GM12875 (cell line): ENCODE measurements around the gene PRSS3.
A peak's percentile ranks its signal among the peaks of the same experiment; 100 is the strongest.
"Not testable (repeated sequence)": the region's sequence is repeated elsewhere in the genome, so short reads cannot be mapped to it uniquely, and the experiment has no call there.

Experiments
- H3K4me3 ChIP-seq: one replicate; pipeline ENCODE4 v1.5.1; 2011; ENCODE audit warnings: low read depth, low read length, control low read depth
- TF ChIP-seq, protein P1 (sequence below): IDR thresholded peaks from 2 replicates; pipeline ENCODE4 v1.5.1; 2011; ENCODE audit warnings: low read depth, mild to moderate bottlenecking, control low read depth, inconsistent platforms, low read length, moderate library complexity, borderline replicate concordance; ENCODE audit not compliant: insufficient read depth

Gene PRSS3

DNA sequence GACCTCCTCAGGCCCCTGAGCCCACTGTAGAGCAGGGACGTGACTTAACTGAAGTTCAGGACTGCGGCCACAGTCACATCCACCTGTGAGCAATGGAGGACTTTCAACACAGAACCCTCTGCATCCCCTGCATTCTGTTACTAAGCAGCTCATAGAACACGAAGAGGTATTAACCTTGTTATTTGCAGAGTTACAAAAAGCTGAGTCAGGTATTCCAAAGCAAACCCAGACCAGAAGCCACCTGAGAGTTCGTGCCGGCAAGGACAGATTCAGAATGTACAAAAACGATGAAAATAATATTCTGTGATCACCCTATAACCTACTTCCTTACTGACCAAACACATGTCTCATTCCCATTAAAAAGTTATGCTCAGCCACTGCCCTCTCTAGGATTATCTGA, 33.0 kb upstream of the PRSS3 start:
- TF ChIP-seq, protein P1, sequence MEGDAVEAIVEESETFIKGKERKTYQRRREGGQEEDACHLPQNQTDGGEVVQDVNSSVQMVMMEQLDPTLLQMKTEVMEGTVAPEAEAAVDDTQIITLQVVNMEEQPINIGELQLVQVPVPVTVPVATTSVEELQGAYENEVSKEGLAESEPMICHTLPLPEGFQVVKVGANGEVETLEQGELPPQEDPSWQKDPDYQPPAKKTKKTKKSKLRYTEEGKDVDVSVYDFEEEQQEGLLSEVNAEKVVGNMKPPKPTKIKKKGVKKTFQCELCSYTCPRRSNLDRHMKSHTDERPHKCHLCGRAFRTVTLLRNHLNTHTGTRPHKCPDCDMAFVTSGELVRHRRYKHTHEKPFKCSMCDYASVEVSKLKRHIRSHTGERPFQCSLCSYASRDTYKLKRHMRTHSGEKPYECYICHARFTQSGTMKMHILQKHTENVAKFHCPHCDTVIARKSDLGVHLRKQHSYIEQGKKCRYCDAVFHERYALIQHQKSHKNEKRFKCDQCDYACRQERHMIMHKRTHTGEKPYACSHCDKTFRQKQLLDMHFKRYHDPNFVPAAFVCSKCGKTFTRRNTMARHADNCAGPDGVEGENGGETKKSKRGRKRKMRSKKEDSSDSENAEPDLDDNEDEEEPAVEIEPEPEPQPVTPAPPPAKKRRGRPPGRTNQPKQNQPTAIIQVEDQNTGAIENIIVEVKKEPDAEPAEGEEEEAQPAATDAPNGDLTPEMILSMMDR: no peak
- H3K4me3 ChIP-seq: no peak overlapping the region

DNA sequence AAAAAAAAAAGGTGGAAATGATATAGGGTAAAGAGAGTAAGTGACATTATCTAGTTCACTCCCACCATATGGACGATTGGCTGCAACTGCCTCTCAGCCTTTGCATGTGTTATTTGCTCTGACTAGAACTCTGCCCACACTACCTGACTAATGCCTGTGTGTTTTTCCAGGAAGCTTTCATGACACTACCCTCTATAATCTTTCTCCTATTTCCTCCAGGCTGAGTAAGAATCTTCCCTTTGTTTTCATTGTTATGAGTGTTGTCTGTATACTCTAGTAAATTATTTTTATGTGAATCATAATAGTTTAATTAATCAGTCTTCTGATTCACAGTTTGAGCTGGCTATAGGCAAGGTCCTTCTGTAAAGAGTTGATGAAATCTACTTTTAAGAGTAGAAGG, 31.7 kb upstream of the PRSS3 start:
- H3K4me3 ChIP-seq: not testable (repeated sequence)

DNA sequence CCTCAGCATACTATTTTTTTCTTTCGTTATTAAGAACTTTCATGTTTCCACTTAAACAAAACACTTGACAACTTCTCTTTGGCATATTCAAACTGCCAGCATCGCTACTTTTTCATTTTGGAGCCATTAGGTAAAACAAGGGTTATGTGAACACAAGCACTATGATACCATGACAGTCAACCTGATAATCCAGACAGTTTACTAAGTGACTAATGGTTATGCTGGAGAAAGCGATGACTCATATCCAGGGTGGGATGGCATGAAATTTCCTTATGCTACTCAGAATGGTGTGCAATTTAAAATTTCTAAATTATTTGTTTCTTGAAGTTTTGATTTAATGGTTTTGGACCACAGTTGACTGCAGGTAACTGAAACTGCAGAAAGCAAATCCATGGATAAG, 29.9 kb upstream of the PRSS3 start:
- TF ChIP-seq, protein P1: no peak
- no peak overlapping the region for H3K4me3 ChIP-seq

DNA sequence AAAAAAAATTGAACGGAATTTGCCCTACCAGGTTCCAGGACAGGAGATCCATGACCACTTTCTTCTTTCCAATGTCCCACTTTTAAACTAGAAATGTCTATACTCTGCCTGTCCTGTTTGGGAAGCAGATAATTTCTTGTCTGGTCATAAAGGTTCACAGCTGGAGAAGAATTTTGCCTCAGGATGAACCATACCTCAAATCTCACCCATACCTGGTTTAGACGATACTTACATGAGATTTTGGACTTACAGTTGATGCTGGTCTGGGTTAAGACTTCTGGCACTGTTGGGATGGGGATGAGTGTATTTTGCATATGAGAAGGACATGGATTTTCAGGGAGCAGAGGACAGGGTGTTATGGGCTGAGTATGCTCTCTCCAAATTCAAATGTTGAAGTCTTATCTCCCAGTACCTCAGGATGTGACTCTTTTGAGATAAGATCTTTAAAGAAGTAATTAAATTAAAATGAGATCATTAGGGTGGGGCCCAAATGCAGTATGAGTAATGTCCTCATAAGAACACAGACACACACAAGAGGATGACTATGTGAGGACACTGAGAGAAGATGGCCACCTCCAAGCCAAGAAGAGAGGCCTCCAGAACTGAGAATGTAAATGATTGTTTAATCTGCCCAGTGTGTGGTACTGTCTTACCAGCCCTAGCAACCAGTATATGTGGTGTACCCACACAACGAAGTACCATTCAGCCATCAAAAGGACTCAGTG, 25.0 kb upstream of the PRSS3 start:
- H3K4me3 ChIP-seq: not testable (repeated sequence)

DNA sequence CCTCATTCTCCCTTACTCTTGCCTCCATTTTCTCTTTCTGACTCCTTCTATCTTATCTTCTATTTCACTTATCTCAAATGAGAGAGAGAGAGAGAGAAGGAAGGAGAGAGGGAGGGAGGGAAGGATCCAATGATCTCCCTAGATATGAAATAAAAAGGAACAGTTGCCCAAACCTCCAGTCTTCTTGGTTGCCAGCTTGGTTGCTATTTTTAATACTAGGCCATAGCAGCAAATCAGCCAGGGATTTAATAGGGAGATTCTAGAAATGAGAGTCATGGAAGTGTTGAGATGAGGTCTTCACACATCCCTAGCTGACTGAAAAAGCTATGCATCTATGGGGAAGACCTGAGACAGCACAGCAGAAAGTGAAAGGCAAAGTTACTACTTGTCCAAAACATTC, 22.2 kb upstream of the PRSS3 start:
- not testable (repeated sequence) for H3K4me3 ChIP-seq

DNA sequence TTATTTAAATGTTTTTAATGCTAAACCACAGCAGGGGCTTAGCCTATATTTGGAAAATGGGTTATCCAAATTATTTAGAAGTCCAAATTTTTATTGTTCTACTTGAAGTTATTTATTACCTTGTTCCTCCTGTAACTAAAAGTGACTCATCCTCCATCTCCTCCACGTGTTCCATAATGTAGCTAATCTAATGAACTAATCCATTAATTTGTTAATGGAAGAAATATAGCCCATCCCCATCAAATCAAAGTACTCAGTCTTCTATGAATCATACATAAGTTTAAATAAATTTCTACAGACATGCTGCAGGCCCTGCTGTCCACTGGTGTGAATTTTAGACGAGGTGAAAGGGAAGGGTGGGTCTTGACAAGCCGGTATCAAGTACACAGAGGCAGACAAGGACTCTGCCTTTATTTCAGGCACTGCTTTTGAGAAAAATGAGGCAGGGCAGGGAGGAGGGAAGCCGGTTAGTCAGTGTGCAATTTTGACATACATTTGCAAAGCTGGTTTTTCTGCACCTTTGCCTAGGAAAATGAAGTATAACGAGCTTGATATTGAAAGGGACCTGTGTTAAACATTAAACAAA, 21.2 kb upstream of the PRSS3 start:
- not testable (repeated sequence) for H3K4me3 ChIP-seq

DNA sequence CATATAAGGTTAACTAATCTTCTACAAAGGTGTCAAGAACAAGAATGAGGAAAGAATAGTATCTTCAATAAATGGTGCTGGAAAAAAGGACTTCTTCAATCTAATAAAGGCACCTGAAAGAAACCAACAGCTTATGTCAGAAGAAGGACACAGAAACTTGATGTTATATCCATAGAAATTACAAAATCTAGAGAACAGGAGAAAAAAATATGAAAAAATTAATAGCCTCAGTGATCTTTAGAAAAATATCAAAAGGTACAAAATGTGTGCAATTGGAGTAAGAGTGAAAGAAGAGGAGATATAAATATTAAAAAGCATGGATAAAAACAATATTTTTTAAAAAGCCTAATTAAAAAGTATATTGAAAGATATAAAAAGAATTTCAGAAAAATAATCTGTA, 18.8 kb upstream of the PRSS3 start:
- TF ChIP-seq, protein P1: no peak
- no peak overlapping the region for H3K4me3 ChIP-seq

DNA sequence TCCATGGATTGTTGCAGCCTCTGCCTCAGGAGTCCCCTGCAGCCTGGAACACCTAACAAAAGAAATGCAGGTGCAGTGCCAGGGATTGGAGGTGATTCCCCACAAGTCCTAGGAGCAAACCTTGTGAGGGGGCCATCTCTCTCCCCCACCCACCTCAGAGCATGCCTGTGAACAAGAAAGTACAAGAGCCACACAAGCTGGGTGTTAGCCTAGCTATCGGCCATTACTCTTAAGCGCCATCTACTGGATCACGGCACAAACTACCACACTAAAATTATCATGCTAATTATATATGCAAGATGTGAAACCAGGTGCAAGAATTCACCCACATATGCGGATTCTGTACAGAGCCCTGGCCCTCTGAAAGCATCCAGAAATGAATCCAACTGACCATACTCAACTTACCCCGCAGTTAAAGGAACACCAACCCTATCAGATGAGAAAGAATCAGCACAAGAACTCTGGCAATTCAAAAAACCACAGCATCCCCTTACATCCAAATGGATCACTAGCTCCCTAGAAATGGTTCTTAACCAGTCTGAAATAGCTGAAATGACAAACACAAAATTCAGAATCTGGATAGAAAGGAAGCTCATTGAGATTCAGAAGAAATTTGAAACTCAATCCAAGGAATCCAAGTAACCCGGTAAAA, 16.5 kb upstream of the PRSS3 start:
- TF ChIP-seq, protein P1: peak; percentile 80
- H3K4me3 ChIP-seq: no peak overlapping the region

DNA sequence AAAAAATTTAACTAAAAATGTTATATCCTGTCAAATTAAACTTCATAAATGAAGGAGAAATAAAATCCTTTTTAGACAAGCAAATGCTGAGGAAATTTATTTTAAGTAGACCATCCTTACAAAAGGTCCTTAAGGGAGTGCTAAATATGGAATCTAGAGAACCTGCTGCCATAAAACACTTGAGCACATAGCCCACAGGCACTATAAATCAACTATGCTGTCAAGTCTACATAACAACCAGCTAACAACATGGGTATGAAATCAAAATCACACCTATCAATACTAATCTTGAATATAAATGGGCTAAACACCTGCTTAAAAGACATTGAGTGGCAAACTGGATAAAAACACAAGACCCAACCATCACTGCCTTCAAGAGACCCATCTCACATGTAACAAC, 15.1 kb upstream of the PRSS3 start:
- TF ChIP-seq, protein P1: no peak
- H3K4me3 ChIP-seq: no peak overlapping the region
